GM18520 (cell line): Measurements from ENCODE around the gene IRGM.
A peak's percentile ranks its signal among the peaks of the same experiment; 100 is the strongest.
"Not testable (repeated sequence)": the region's sequence is repeated elsewhere in the genome, so short reads cannot be mapped to it uniquely, and the experiment has no call there.

ENCODE experiments used
- ATAC-seq: cut with Tn5 transposase; IDR thresholded peaks from one replicate; pipeline ENCODE4 v1.9.1; 2021; ENCODE audit not compliant: unreplicated experiment

Gene IRGM, protein sequence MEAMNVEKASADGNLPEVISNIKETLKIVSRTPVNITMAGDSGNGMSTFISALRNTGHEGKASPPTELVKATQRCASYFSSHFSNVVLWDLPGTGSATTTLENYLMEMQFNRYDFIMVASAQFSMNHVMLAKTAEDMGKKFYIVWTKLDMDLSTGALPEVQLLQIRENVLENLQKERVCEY

DNA sequence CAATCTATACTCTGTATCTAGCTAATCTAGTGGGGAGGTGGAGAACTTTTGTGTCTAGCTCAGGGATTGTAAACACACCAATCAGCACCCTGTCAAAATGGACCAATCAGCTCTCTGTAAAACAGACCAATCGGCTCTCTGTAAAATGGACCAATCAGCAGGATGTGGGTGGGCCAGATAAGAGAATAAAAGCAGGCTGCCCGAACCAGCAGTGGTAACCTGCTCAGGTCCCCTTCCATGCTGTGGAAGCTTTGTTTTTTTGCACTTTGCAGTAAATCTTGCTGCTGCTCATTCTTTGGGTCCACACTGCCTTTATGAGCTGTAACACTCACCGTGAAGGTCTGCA is at the start of gene IRGM:
TSS of gene IRGM (plus strand) at position 214 of the 346 bp plus-strand sequence. CDS start 1,603 bp downstream, outside the sequence.
- not testable (repeated sequence) for ATAC-seq

DNA sequence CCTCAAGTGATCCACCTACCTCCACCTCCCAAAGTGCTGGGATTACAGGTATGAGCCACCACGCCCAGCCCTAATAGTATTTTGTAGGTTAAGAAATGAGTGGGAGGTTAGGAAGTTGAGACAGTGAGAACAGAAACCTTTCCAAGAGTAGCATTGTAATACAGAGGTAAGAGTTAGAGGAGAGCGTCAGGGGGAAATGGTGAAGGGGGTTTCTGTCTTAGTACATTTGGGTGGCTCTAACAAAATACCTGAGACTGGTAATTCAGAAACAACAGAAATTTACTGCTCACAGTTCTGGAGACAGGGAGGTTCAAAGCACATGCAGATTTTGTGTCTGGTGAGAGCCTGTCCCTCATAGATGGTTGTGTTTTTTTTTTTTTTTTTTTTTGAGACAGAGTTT is 48.9 kb upstream of the IRGM start:
- ATAC-seq: no peak

DNA sequence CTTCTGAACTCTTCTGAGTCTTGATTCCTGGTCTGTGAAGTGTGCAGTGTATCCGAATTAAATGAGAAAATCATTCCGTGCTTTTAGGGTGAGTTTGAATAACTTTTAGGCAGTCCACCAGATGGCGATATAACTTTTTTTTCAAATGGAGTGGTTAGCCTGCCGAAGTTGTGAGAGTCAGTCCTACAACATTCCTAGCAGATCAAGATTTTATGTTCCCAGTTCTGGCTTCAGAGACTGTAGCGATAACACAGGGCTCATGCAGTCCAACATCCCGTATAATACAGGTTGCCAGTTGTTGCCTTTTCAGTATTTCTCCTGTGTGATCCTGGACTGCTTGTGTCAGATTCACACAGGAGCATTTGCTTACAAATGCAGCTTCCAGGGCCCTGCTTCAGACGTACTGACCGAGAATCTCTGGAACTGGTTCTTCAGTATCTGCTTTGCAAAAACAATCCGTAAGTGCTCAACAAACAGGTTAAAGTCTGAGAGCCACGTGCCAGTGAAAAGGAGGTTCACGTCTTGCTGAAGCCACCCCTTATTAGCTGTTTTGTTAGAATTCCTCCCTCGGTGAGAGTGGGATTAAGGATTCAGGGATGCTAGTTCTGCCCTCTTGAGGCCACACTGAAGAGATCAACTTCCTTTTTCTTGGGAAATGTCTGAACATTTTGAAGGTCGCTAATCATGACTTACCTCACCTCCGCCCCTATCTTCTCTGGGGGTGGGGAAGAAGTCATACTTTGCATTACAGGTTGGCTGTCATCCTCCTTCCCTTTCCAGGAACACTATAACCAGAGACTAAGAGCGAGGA is 45.0 kb upstream of the IRGM start:
- ATAC-seq: no peak

- ATAC-seq: no peak
Measured at GRCh38 chr5:150804388-150804787, 41.9 kb upstream of the IRGM start.

DNA sequence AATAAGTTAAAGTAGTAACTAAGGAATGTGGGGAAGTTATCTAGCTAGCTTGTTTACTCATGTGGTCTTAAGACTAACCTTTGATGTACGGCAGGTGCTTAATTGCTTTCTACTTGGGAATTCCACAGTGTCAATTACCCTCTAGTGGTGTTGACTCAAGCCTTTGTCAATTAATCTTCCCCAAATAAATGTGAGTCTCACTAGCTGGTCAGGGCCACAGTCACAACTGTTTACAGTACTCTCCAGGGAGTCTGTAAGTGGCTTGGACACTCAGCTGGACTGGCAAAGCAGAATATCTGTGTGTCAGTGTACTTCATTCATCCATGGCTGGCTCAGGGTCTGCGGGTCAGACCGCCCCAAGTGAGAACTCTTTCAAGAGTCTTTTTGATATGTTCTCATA is 37.0 kb upstream of the IRGM start:
- no peak for ATAC-seq

- ATAC-seq: no peak
Measured at GRCh38 chr5:150815010-150815409, 31.3 kb upstream of the IRGM start.

- no peak for ATAC-seq
Measured at GRCh38 chr5:150816946-150817345, 29.4 kb upstream of the IRGM start.

- ATAC-seq: no peak
Measured at GRCh38 chr5:150829744-150830143, 16.6 kb upstream of the IRGM start.

DNA sequence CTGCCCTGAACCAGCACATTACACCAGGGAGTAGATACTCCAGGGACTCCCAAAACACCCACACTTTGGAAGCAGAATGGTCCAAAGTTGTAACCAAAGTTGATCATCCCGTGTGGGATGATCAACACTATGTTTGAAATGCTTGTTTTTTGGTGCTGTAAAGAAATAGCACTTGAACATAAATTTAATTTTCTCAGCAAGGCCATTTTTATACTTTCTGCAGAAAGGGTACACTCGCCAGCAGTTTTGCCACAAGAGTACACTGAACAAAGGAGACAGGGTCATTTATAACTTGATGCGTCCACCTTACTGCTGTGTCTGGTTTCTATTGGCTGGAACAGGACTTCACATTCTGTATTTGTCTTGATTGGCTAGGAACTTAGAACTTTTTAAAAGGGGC is 14.5 kb upstream of the IRGM start:
- not testable (repeated sequence) for ATAC-seq

- ATAC-seq: no peak
Measured at GRCh38 chr5:150836064-150836463, 10.3 kb upstream of the IRGM start.

GRCh38 chr5:150836703-150837102 is 9.6 kb upstream of the IRGM start:
- ATAC-seq: no peak

- ATAC-seq: not testable (repeated sequence)
Measured at GRCh38 chr5:150845185-150845859, 999 bp upstream of the IRGM start.

- peak; percentile 91 for ATAC-seq
Measured at GRCh38 chr5:150846654-150847333, 473 bp downstream of the IRGM start.

GRCh38 chr5:150847334-150847695 is 994 bp downstream of the IRGM start:
- no peak for ATAC-seq

- ATAC-seq: no peak
Measured at GRCh38 chr5:150848271-150848670, 1.9 kb downstream of the IRGM start.

- no peak for ATAC-seq
Measured at GRCh38 chr5:150851039-150851438, 4.7 kb downstream of the IRGM start.

DNA sequence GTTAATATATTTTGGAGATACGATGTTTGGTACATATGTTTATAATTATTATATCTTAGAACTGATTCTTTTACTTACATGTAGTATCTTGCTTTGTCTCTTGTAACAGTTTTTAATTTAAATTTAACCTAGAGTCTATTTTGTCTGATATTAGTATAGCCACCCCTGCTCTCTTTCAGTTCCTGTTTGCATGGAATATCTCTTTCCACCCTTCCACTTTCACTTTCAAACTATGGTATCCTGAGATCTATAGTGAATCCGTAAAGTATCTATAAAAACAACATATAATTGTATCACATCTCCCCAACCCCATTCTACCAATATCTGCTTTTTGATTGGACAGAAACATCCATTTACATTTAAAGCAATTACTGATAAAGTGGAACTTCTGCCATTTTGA is 7.2 kb downstream of the IRGM start:
- no peak for ATAC-seq

GRCh38 chr5:150856700-150857099 is 10.4 kb downstream of the IRGM start:
- ATAC-seq: not testable (repeated sequence)

DNA sequence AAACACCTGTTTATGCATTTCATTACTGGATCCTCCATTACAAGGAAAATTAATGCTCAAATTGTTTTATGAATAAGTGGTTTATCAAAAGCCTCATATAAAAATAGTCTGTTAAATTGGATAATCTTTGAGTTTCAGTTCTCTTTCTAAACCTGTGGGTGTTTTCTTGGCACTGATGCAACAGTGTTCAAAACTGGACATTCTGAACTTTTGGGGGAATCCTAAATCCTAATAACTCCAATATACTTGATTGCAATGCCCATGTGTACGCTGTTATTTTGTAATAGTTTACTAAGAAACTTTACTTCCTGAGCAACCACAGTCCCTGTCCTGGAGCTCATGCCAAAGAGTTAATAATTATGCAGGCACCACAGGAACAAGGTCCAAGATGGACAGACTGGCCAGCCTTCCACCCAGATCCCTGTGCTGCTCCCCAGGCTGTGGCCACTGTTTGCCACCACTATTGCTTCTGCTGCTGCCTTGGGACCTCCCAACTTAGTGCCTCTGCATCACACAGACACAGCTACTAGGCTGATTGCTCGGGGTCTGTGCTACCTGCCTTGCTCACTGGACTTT is 14.0 kb downstream of the IRGM start:
- ATAC-seq: no peak

DNA sequence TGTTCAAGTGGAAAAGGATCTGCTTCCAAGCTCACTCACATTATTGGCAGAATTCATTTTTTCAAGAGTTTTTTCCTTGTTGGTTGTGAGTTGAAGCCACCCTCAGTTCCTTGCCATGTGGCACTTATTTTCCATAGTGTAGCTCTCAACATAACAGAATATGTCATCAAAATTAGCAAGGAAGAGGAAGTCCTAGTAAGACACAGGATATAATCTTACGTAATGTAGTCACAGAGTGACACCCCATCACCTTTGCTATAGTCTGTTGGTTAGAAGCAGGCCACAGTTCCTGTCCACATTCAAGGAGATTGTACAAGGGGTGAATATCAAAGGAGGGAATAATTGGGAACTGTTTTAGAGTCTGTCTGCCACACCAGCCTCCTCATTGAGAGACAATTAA is 15.7 kb downstream of the IRGM start:
- no peak for ATAC-seq

DNA sequence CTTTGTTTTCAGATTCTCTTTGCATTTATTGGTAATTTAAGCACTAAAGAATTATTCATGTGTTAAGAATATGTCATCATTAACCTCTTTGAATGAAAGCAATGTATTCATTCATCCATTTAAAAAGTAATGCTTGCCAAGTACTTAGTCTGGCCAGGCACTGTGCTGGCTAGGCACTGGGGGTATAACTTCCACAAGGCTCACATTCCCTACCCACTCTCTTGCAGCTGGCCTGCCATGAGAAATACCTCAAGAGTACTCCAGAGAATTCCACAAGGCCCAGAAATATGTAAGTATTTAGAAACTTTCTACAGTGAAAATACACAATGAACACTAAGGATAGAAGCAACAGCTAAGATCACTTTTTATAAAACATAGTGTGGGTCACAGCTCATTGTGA is 33.0 kb downstream of the IRGM start:
- ATAC-seq: no peak
